A673 (cell line): Measurements from ENCODE around the gene MIS18BP1. TPM values are rescaled to one million over a fixed set of nuclear protein-coding genes. Genes with fewer than 3 reads are reported as not detected.

ENCODE experiments used
- BruUV-seq: library from RNA; stranded (reverse); fragments of 400-500 nt; replicated peaks from 2 replicates; lab custom pipeline; 2021; lab: Mats Ljungman, UMichigan
- CTCF ChIA-PET: fragments of 300-600 bp; sonication (Branson Sonifier 250); formaldehyde crosslinking; loops from one replicate; lab custom pipeline; 2022; ENCODE audit warnings: antibody characterized with exemption; lab: Charles Lee
- POLR2A ChIA-PET: fragments of 300-600 bp; sonication (Branson Sonifier 250); formaldehyde crosslinking; loops from one replicate; lab custom pipeline; 2022; ENCODE audit warnings: antibody characterized with exemption; ENCODE audit not compliant: low non-redundant PET; lab: Charles Lee
- DNase-seq: peaks from one replicate; pipeline ENCODE4 v3.0.0-alpha.2; 2015; ENCODE audit warnings: low spot score
- H3K27ac ChIP-seq: fragments of 200-600 bp; sonication (generic); 2 replicates; pipeline ENCODE4 v1.5.1; 2016; ENCODE audit warnings: mixed run types, low read depth, mild to moderate bottlenecking, mixed read lengths, antibody characterized with exemption, low read length; ENCODE audit not compliant: poor library complexity, severe bottlenecking
- H3K27me3 ChIP-seq: fragments of 200-600 bp; sonication (generic); replicated peaks from 2 replicates; pipeline ENCODE4 v1.6.1; 2017; ENCODE audit warnings: mixed run types, low read depth, mild to moderate bottlenecking, mixed read lengths, antibody characterized with exemption, low read length; ENCODE audit not compliant: insufficient read depth, poor library complexity
- H3K36me3 ChIP-seq: fragments of 200-600 bp; sonication (generic); 2 replicates; pipeline ENCODE4 v1.6.1; 2016; ENCODE audit warnings: mixed run types, mild to moderate bottlenecking, mixed read lengths, antibody characterized with exemption, low read length; ENCODE audit not compliant: insufficient read depth, poor library complexity, severe bottlenecking
- H3K4me1 ChIP-seq: fragments of 200-600 bp; sonication (generic); 2 replicates; pipeline ENCODE4 v1.6.1; 2017; ENCODE audit warnings: mixed run types, mild to moderate bottlenecking, mixed read lengths, antibody characterized with exemption, low read length; ENCODE audit not compliant: insufficient read depth, poor library complexity, severe bottlenecking
- H3K4me3 ChIP-seq: fragments of 200-600 bp; sonication (generic); 2 replicates; pipeline ENCODE4 v1.5.1; 2016; ENCODE audit warnings: low read depth, mixed run types, mild to moderate bottlenecking, mixed read lengths, low read length; ENCODE audit not compliant: poor library complexity, severe bottlenecking
- H3K9me3 ChIP-seq: fragments of 200-600 bp; sonication (generic); 2 replicates; pipeline ENCODE4 v1.6.1; 2016; ENCODE audit warnings: mixed run types, low read depth, mild to moderate bottlenecking, mixed read lengths, antibody characterized with exemption, low read length; ENCODE audit not compliant: poor library complexity, severe bottlenecking
- EZH2 ChIP-seq: fragments of 200-600 bp; sonication (generic); IDR thresholded peaks from 2 replicates; pipeline ENCODE4 v1.6.1; 2017; ENCODE audit warnings: borderline replicate concordance, low read depth, mild to moderate bottlenecking, mixed read lengths, antibody characterized with exemption, low read length; ENCODE audit not compliant: poor library complexity, severe bottlenecking
- intact Hi-C: fragments of 100-400 bp; cut with micrococcal nuclease; formaldehyde crosslinking; loops from one replicate; pipeline ENCODE4 v1.10.0; 2022; ENCODE audit not compliant: unreplicated experiment
- total RNA-seq: library from RNA; stranded (reverse); gene quantifications from 2 replicates; pipeline ENCODE4 v1.2.3, GENCODE V29; 2021
- TF ChIP-seq, protein P1 (sequence below): fragments of 300-800, 200-600 bp; sonication (generic); conservative IDR thresholded peaks from 2 replicates; pipeline ENCODE4 v1.5.1; 2017; ENCODE audit warnings: low read depth, mild to moderate bottlenecking, antibody characterized with exemption, low read length, moderate library complexity, mixed read lengths

Gene MIS18BP1
- total RNA-seq, 1 experiment from 2014 or later, result 63.0 TPM

DNA sequence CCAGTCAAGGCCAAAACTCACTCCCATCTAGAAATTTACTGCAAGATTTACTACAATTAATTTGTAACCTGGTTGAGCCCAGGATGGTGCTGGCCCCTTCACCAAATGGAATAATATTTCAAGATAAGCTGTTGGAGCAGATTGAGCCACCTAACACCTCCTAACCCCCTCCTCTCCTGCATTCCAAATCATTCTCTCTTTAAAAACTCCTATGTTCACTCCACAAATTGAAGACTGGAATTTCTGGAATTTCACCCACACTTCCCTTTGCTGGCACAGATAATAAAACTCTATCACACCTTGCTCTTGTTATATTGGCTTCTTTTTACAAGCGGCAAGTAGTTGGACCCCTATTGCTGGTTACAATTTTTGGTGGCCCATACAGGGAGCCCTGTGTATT is 41.7 kb downstream of the MIS18BP1 start:
- H3K27me3 ChIP-seq, result no peaks in the 10 kb centered on the region
- H3K27ac ChIP-seq, result no peak overlapping the region
- BruUV-seq, result no TSS peak
- TF ChIP-seq, protein P1, sequence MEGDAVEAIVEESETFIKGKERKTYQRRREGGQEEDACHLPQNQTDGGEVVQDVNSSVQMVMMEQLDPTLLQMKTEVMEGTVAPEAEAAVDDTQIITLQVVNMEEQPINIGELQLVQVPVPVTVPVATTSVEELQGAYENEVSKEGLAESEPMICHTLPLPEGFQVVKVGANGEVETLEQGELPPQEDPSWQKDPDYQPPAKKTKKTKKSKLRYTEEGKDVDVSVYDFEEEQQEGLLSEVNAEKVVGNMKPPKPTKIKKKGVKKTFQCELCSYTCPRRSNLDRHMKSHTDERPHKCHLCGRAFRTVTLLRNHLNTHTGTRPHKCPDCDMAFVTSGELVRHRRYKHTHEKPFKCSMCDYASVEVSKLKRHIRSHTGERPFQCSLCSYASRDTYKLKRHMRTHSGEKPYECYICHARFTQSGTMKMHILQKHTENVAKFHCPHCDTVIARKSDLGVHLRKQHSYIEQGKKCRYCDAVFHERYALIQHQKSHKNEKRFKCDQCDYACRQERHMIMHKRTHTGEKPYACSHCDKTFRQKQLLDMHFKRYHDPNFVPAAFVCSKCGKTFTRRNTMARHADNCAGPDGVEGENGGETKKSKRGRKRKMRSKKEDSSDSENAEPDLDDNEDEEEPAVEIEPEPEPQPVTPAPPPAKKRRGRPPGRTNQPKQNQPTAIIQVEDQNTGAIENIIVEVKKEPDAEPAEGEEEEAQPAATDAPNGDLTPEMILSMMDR, result no peak
- no peak for TF ChIP-seq EZH2
- H3K9me3 ChIP-seq, result no peaks in the 10 kb centered on the region
- H3K4me3 ChIP-seq, result no peak overlapping the region
- DNase-seq, result no peak
- H3K36me3 ChIP-seq, result peaks cover 63% of the 10 kb centered on the region
- intact Hi-C loops, result no loop called here
- ChIA-PET CTCF (no interaction called here), POLR2A (no interaction called here)
- H3K4me1 ChIP-seq, result no peaks in the 10 kb centered on the region

DNA sequence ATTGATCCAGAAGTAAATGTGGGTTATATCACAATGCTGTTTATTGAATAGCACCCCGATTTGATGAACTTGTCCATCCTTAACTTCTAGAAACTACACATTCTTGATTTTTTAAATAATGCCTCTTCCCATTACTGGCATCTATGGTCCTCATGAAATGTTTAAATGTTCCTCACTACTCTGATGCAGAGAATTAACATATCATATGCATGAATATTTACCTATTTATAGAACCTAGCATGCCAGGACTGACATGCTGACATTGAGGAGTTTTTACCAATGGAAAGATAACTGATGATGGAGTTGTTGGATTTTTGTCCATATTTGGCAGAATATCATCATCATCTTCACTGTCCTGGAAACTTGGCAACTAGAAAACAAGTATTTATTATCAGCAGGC is 42.8 kb downstream of the MIS18BP1 start:
- no peak for DNase-seq
- peaks cover 66% of the 10 kb centered on the region for H3K36me3 ChIP-seq
- no peak overlapping the region for H3K27ac ChIP-seq
- H3K4me3 ChIP-seq, result no peak overlapping the region
- no peaks in the 10 kb centered on the region for H3K4me1 ChIP-seq
- no TSS peak for BruUV-seq
- no peaks in the 10 kb centered on the region for H3K27me3 ChIP-seq
- POLR2A ChIA-PET, result no interaction called here
- CTCF ChIA-PET, result no interaction called here
- intact Hi-C loops, result no loop called here
- TF ChIP-seq, protein P1, result no peak
- TF ChIP-seq EZH2, result no peak
- no peaks in the 10 kb centered on the region for H3K9me3 ChIP-seq

DNA sequence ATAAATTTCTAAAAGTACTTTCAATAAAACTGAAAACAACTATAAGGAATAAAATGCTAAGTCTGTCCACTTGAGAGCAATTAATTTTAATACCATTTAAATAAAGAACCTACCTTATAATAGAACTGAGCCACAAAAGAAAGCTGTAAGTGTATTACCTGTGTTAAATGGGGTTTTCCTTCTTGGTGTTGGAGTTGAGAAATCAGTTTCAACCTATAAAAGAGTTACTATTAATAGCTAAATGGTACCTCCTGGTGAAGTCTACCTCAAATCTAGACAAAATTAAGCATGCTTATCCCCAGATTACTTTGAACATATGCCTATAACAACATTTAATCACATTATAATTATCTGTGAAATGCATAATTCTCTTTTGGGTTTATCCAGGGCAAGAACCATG is 48.8 kb downstream of the MIS18BP1 start:
- no peaks in the 10 kb centered on the region for H3K4me1 ChIP-seq
- no peak for TF ChIP-seq EZH2
- TF ChIP-seq, protein P1, result no peak
- POLR2A ChIA-PET, result no interaction called here
- H3K4me3 ChIP-seq, result no peak overlapping the region
- no peaks in the 10 kb centered on the region for H3K9me3 ChIP-seq
- H3K27ac ChIP-seq, result no peak overlapping the region
- BruUV-seq, result no TSS peak
- CTCF ChIA-PET, result no interaction called here
- intact Hi-C loops, result no loop called here
- peaks cover 52% of the 10 kb centered on the region for H3K36me3 ChIP-seq
- H3K27me3 ChIP-seq, result no peaks in the 10 kb centered on the region
- no peak for DNase-seq
